Stimulated activated naive CD4-positive, alpha-beta T cell (primary cell): ENCODE data around the gene DLGAP1.
"Not testable (repeated sequence)": the region's sequence is repeated elsewhere in the genome, so short reads cannot be mapped to it uniquely, and the experiment has no call there.

Source experiments
- DNase-seq, 6 experiments: peaks; one replicate each; lab custom pipeline; 2025; lab: John Stamatoyannopoulos, UW

Gene DLGAP1

DNA sequence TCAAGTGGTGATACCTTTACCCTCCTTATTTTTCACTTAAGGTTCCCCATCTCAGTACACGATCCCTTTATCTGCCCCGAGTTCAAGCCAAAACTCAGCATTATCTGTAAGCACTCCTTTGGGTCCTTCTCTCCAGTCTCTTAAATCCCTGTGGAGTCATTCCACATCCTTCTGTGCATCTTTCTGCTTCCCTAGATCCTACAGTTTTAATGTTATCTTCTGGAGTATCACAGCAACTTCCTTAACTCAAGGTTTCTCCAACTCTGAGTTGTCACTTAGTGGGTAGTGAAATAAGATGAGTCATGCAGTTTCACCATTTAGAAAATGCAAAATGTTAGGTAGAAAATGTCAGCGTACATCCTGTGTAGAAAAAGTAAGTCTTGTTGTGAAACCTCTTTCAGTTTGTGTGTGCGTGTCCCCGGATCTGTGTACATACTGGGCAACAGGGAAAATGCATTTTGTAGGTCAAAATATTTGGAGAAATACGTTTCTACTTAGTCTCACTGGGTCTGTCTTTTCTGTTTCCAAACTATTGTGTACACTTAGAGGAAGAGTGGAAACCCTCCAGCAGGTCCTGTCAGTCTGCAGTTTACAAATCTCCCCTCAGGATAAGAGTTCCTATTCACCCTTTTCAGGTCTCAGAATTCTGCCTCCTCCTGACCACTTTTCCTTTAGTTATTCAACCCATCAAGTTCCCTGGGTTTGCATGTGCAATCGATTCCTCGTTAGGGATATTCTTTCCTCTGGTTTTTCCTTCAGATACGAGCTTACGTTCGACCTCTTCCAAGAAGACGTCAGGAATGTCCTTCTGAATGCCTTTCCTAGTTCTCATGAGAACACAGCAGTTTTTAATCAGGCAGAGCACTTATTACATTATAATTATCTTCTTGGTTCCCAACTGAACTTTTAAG, 850.4 kb downstream of the DLGAP1 start:
- DNase-seq, result peak in 2 of 6 experiments; percentile 28 to 50

DNA sequence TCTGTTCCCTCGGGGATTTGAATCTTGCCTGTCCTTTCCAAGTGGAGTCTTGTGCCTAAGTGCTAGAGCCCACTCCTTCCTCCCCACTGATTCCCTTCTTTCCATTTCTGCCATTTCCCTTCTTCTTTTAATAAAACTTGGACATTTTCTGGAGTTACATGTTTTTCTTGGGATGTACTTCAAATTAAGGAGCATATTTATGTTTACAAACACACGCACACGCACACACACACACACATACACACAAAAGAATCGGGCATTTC, 850.9 kb downstream of the DLGAP1 start:
- peak in 1 of 6 experiments; percentile 23 for DNase-seq

DNA sequence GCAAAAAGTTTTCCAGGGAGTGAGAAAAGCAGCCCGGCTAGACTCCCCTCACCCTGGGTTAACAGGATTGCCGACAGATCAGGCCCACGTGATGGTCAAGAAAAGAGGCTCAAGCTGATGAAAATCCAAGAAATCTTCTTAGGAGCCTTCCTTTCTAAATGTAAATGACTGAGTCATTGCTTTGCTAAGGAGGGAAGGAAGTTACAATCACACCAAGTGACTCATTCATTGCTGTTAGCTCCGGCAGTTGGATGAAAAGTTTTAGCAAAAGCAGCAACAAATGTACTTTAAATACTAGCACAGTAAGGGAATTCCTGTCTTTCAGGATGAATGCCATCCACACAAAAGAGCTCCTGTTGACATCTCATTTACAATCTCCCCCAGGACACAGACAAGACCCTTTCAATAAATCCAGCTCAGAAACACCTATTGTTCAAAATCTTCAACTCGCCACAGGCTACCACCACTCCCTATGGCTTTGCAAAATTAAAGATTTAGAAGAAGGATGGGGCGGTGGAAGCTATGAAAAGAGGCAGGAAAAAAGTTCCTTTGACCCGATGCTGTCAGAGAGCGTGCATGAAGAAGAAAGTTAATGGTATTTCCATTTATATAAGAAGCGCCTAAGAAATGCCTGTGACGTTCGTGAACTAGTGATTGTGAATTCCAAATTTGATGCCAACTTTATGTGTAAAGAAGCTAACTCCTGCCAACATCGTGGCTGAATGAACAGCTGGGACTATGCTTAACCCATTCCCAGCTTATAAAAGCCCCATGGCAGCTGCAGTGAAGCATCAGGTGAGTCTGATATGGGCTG, 851.5 kb downstream of the DLGAP1 start:
- DNase-seq, result peak in 1 of 6 experiments; percentile 16

DNA sequence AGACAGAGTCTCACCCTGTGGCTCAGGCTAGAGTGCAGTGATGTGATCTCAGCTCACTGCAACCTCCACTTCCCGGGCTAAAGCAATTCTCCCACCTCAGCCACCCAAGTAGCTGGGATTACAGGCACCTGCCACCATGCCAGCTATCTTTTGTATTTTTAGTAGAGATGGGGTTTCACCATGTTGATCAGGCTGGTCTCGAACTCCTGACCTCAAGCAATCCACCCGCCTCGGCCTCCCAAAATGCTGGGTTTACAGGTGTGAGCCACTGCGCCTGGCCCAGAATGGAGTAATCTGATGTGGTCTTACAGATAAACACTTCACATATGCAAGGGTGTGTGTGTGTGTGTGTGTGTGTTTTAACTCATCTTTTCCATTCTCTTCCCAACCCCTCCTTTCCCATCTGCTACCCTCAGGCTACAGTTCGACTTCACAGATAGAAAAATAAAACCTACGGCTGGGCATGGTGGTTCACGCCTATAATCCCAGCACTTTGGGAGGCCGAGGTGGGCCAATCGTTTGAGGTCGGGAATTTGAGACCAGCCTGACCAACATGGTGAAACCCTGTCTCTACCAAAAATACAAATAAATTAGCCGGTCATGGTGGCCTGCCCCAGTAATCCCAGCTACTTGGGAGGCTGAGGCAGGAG, 853.9 kb downstream of the DLGAP1 start:
- not testable (repeated sequence) for DNase-seq

DNA sequence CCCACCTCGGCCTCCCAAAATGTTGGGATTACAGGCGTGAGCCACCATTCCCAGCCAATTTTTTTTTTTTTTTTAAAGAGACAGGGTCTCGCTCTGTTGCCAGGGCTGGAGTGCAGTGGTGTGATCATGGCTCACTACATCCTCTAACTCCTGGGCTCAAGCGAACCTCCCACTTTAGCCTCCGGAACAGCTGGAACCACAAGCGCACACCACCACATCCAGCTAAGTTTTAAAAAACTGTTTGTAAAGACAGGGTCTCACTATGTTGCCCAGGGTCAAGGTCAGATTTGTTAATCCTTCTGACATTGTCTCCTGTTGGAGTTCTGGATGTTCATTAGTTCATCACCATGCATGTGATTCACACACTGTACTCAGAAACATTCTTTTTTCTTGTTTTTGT, 855.2 kb downstream of the DLGAP1 start:
- no peak for DNase-seq

DNA sequence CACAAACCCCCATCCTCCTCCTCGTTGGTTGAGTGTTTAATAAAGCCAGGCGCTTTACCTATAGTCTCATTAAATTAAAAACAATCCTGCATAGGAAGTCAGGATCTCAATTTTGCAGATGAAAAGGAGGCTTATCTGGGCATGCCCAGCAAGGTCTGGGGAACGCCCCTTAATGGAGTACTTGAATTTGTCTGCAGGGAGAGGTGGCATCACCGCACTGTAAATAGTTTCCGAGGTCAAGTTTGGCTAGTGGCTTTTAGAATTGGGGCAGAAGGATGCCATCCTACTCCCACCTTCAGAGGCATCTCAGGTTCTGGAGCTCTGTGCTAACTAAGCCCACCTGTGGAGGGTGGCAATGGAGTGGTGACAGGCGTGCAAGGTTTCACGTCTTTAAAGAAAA, 855.9 kb downstream of the DLGAP1 start:
- DNase-seq, result no peak

DNA sequence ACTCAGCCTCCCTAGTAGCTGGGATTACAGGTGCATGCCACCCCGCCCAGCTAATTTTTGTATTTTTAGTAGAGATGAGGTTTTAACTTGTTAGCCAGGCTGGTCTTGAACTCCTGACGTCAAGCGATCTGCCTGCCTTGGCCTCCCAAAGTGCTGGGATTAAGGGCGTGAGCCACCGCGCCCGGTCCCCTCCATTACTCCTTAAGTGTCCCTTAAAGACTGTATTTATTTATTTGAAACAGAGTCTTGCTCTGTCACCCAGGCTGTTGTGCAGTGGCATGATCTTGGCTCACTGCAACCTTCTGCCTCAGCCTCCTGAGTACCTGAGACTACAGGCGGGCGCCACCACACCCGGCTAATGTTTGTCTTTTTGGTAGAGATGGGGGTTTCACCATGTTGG, 856.5 kb downstream of the DLGAP1 start:
- DNase-seq, result no peak

DNA sequence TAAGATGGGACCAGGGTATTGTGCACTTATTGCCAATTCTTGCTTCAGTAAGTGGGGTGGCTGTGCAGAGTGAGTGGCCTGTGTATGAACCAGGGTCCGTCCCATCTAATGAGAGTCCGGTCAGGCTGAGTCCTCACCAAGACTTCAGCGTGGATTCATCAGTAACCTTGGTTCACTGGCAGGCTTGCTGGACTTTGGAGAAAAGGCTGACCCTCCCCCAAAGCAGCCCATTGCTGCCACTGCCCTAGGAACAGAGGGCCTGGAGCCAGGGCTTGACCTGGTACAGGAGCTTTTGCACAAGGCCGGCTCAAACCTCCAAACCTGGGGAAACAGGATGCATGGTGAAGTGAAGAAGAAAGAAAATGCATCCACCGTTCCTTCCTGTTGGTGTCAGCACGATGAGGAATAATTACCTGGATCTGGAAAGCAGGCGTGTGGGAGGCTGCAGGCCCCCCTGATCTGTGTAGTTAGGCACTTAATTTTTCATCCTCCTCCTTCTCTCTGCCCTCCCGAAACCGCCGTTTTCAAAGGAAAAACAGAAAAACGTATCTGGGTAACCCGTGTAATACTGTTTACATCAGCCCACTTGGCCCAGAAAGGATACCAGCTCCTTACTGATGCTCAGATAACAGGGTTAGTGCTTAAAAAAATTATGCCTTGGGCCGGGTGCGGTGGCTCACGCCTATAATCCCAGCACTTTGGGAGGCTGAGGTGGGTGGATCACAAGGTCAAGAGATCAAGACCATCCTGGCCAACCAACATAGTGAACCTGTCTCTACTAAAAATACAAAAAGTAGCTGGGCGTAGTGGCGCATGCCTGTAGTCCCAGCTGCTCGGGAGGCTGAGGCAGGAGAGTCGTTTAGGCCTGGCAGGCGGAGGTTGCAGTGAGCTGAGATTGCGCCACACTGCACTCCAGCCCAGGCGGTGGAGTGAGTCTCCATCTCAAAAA, 857.4 kb downstream of the DLGAP1 start:
- no peak for DNase-seq

DNA sequence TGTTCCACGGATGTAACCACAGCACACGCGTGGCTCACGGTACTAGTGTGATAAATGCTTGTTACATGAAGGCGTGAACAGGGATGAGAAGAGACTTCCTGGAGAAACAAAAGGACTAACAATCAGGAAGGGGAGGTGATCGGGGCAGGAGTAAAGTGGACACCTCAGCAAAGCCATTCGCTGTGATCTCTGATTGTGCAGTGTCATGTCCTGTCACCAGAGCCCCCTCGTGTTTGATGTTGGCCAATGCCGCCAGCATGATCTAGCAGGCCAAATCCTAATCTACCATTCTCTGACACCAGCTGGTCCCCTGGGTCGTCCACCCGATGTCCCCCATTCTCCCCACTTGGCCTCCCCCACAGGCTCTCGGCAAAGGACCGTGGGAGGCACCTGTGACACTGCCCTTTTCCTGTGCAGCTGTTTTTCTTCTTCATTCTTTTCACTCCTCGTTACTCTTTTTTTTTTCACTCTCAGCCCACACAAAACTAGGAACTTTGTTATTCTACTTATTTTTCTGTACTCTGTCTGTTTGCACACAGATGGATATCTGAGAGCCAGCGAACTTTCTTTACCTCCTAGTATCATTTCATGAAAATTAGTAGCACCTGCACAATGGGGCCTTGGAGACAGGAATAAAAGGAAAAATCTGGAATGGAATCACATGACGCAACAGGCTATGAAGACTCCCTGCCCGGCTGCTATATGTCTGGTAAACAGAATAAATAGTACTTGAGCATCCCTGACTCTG, 858.3 kb downstream of the DLGAP1 start:
- no peak for DNase-seq

DNA sequence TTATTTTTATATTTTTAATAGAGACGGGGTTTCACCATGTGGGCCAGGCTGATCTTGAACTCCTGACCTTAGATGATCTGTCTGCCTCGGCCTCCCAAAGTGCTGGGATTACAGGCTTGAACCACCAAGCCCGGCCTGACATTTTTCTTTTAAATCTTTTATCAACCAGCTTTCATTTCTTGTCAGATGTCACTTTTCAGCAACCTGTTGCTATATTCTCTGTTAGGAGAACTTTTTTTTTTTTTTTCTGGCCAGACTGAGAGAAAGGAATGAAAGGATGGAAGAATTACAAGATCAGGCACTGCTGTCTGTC, 858.8 kb downstream of the DLGAP1 start:
- no peak for DNase-seq

DNA sequence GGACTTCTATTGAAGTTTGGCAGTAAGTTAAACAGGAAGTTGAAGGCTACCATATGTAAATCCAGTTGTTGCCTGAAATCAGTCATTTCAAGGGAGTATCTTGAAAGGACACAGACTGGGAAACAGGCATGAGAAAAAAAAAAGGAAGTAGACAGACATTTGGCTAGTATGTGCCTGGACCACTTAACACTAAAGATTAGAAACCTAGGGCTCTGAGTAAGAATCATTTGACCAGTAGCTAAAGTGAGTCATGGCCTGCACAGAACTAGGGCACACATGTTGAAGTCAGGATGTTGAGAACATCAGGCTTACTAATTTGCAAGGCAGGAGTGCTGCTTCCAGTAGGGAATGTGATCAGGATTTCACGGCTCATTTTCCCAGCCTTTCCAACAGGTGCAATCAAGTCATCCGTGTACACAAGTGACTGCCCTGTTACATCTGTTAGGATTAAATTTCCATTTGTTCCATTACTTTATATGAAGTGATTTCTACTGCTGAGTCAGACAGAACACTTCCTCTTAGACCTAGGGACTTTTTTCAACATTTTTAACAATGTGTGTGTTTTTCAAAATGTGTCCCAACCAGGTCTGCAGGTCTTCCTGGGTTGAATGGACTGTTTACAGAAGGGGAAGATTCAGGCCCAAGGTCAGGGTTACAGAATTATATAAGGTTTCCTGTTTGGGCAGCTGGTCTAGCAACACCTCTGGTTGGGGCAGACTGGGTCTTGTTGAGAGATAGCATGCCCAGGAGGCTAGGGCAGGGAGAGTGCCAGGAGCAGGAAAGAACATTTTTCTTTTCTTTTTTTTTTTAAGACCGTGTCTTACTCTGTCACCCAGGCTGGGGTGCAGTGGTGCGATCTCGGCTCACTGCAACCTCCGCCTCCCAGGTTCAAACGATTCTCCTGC, 859.5 kb downstream of the DLGAP1 start:
- peak in 2 of 6 experiments; percentile 5 to 7 for DNase-seq

DNA sequence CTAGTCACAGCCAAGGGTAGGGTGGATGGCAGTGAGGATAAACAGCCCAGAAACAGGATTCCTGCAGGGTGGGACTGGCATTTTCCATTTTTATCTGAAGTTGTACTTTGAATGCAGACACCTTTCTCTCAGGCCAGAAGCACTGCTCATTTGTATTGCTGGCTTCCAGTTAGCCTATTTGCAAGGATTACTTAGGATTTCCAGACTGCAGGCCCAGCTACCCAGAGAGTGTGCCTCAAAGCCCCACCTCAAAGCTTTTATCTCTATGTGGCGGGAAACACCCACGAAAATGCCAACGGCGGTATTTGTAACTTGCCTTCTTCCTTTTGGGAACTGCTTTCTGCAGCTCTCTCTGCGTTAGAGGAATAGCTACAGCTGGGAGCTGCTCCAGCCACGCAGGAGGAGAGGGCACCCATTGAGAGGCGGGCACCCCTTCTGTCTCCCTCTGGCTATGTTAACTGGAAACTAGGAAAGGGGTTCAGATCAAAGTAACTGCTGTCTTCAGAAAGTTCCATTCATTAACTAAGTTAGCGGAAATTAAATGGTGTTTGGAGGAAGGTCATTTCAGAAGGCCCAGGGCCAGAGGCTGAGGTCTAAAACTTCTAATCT, 860.2 kb downstream of the DLGAP1 start:
- DNase-seq, result peak in 3 of 6 experiments; percentile 15 to 65 (median 18)

DNA sequence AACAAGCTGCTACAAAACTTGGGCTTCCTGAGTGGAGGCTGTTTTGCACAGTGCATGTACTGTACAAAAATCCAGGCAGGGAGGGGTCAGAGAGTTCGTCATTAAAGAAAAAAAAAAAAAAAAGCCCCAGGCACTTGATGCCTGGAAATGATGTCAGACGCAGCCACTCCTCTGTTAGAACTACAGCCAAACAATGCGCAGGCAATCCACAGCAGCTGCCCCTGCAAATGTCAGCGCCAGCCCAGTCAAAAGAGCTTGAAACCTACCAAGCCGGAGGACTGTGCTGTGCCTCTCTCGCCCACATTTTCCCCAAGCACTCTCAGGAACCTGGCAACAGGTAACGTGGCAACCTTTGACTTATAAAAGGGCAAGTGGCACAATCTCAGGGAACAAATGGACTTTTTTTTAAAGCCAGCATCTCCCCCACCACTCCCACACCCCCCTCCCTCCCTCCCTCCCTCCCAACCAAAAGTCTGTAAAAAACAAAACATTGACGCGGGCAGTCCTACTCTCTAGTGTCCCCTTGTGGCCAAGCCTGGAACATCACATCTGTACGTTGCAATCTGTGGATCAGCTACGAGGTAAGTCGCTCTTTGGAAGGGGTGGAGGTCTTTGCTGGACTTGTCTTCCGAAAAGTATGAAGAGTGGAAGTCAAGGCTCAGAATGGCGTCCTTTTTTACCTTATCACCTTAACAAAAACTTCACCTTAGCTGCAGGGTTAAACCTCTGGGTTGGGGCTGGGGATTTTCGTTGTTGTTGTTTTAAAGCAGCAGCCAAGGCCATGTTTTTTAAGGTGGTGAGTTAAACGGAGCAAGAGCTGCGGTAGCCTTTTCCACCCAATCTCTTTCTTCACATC, 861.0 kb downstream of the DLGAP1 start:
- DNase-seq, result peak; percentile 82 to 99 (median 90)

DNA sequence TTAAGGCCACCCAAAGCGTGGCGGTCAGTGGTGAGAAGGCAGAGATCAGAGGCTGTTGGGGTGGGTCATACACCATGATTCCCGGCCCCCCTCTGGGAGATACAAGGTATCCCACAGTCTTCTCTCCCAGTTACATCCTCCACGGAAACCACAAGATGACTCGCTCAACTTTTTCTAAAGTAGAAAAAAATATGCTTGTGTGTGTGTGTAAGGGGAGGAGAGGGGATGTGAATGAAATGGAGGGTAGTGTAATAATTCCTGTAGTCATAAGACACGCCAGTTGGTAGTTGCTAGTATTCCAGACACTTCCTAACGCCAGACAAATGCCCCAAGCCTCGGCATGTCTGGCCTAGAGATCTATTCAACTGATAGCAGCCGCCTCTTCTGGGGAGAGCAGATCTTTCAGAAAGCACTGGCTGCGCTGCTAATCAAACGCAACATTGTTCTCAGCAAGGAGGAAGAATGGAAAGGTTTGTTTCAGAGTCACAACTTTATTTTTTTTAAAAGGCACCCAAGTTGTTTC, 861.7 kb downstream of the DLGAP1 start:
- DNase-seq, result peak in 1 of 6 experiments; percentile 64

DNA sequence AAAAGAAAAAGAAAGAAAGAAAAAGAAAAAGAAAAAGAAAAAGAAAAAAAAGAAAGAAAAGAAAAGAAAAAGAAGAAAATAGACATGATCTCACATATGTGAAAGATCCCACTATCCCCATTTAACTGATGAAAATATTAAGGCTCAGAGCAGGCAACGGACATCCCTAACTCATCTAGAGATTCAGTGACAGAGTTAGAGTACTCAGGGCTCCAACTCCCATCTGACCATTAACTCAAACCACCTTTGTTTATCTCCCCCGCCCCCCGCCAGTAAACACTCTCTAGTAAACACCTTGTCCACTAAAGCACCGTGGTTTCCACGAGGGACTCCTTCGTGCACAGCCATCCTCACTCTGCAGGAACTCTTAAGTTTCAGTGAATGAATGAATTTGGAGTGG, 862.2 kb downstream of the DLGAP1 start:
- DNase-seq, result no peak

DNA sequence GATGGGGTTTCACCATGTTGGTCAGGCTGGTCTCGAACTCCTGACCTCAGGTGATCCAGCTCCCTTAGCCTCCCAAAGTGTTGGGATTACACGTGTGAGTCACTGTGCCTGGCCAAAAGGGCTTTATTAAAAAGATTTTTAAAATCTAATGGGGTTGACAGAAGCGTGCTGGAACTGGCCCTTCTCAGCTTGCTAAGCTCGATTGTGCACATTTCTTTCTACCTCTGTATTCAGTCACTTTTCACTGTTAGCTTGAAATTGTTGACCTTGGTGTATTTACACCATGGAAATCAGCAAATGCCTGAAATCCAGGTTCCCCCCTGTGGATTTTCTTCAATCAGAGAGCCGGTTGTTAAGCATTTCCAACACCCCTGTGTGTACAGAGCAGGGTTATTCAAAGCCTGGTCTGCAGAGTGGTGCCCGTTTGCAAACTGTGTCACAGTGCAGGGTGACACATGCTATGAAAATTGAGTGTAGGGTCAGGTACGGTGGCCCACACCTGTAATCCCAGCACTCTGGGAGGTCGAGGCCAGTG, 864.9 kb downstream of the DLGAP1 start:
- DNase-seq, result no peak

DNA sequence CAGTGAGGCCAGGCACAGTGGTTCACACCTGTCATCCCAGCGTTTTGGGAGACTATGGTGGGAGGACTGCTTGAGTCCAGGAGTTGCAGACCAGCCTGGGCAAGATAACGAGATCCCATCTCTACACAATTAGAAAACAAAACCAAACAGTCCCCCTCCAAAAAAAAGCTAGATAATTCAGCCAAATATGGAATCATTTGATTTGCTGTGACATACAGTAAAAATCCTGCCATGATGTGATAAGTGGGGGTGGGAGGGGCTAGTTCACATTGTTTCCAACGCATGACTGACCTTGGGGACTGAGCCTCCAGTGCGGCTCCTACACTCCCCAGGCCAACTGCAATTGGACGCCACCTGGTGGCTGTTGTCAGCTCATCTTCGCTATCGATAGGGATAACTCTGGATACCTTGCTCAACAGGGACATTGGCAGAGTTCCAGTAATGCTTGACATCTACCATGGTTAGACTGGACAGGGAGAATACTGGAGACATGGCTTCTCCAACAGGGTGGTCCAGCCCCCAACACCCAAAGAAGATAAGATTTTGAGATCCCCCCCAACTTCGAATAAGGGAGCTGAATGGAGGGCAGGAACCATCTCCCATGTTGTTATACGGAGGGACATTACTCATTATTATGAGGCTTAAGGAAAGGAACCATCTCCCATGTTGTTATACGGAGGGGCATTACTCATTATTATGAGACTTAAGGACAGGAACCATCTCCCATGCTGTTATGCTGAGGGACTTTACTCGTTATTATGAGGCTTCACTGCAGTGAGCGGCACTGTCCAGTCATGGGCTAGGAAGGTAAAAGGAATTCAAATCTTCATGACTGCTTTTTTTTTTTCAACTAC, 869.2 kb downstream of the DLGAP1 start:
- DNase-seq, result peak in 5 of 6 experiments; percentile 13 to 60 (median 40)
